AG10803 (cell line): ENCODE data around the gene NUTM1.

Source experiments
- DNase-seq: peaks from one replicate; pipeline ENCODE4 v3.0.0; 2010; ENCODE audit warnings: low read depth
- H3K4me3 ChIP-seq: 2 replicates; pipeline ENCODE4 v1.5.1; 2011; ENCODE audit warnings: mild to moderate bottlenecking, low read length, control low read depth
- TF ChIP-seq, protein P1 (sequence below): conservative IDR thresholded peaks from 2 replicates; pipeline ENCODE4 v1.5.1; 2011; ENCODE audit warnings: mild to moderate bottlenecking, low read length, control low read depth, inconsistent platforms

The NUTM1 gene

DNA sequence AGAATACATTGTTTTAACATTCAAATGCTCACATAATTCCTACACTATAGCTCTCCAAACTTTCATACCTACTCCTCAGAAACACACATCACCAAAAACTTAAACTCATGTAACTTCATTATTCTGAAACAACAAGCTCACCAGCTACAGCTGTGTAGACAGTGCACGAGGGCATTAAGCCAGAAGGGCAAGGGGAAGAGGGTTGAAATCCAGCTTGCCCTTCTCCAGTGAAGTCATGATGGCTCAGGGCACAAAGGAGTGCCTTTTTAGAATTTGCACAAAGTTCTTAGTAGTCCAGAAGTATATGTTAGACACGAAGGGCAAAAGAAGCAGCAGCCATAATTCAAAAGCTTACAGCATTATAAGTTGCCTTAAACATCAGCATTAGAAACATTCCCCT is 14.1 kb upstream of the NUTM1 start:
- TF ChIP-seq, protein P1, sequence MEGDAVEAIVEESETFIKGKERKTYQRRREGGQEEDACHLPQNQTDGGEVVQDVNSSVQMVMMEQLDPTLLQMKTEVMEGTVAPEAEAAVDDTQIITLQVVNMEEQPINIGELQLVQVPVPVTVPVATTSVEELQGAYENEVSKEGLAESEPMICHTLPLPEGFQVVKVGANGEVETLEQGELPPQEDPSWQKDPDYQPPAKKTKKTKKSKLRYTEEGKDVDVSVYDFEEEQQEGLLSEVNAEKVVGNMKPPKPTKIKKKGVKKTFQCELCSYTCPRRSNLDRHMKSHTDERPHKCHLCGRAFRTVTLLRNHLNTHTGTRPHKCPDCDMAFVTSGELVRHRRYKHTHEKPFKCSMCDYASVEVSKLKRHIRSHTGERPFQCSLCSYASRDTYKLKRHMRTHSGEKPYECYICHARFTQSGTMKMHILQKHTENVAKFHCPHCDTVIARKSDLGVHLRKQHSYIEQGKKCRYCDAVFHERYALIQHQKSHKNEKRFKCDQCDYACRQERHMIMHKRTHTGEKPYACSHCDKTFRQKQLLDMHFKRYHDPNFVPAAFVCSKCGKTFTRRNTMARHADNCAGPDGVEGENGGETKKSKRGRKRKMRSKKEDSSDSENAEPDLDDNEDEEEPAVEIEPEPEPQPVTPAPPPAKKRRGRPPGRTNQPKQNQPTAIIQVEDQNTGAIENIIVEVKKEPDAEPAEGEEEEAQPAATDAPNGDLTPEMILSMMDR = no peak
- DNase-seq = no peak
- H3K4me3 ChIP-seq = no peak overlapping the region

DNA sequence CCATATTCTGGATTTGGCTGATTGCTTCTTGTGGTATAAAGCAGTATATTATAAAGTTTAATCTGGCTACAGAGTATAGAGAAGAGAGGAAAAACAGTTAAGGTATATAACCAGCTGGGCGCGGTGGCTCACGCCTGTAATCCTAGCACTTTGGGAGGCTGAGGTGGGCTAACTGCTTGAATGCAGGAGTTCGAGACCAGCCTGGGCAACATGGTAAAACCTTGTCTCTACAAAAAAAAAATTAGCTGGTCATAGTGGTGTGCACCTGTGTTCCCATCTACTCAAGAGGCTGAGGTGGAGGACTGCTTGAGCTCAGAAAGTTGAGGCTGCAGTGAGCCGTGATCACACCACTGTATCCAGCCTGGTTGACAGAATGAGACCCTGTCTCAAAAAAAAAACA is 12.8 kb upstream of the NUTM1 start:
- TF ChIP-seq, protein P1 = no peak
- no peak for DNase-seq
- H3K4me3 ChIP-seq = no peak overlapping the region

DNA sequence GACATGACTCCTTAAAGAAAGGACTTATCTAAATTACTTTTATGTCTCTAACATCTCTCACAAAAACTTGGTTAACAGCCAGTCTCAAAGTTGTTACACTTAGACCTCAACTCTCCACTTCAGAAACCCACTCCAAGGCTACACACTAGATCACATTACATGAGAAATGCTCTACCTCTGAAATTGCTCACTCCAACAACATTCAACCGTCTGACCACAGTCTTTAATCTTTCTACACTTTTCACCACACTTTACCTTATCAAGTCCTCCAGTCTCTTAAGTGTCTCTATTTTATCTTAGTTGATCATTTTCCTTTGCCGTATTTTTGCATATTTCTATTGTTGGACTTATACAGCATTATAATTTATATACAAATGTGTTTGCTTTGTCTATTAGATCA is 11.3 kb upstream of the NUTM1 start:
- H3K4me3 ChIP-seq = no peak overlapping the region
- no peak for DNase-seq
- TF ChIP-seq, protein P1 = no peak

DNA sequence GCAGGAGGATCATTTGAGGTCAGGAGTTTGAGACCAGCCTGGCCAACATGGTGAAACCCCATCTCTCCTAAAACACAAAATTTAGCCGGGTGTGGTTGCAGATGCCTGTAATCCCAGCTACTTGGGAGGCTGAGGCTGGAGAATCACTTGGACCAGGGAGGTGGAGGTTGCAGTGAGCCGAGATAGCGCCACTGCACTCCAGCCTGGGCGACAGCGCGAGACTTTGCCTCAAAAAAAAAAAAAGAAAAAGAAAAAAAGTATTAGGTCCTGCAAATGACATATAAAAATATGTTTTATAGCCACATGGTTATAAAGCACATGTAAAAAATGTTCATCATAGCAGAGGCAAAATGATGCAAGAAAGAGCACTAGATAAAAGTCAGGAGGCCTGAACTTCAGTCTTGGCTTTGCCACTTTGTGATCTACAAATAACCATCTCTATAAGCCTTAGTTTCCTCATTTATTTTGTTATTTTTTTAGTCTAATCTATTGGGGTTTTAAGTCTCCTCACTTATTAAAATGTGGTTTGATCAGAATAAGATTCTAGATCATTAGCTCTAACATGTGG is 10.5 kb upstream of the NUTM1 start:
- no peak for DNase-seq
- TF ChIP-seq, protein P1 = no peak
- no peak overlapping the region for H3K4me3 ChIP-seq

DNA sequence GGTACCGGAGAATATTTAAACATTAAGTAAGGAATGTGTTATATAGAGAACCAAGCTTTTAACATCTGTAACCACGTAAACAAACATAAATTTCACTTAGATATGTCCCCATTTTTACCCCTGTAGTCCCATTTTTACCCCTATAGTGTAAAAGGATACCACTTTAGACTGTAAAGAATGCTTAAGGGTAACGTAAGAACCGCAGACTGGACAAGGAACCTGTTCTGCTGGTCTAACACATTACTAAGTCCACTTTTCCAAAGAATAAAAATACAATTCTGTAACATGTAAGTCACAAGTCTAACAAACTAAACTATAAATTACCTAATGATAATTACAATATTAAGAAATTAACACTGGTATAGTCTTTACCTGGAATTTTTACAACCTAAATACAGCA is 8.4 kb upstream of the NUTM1 start:
- DNase-seq = no peak
- TF ChIP-seq, protein P1 = no peak
- no peak overlapping the region for H3K4me3 ChIP-seq

DNA sequence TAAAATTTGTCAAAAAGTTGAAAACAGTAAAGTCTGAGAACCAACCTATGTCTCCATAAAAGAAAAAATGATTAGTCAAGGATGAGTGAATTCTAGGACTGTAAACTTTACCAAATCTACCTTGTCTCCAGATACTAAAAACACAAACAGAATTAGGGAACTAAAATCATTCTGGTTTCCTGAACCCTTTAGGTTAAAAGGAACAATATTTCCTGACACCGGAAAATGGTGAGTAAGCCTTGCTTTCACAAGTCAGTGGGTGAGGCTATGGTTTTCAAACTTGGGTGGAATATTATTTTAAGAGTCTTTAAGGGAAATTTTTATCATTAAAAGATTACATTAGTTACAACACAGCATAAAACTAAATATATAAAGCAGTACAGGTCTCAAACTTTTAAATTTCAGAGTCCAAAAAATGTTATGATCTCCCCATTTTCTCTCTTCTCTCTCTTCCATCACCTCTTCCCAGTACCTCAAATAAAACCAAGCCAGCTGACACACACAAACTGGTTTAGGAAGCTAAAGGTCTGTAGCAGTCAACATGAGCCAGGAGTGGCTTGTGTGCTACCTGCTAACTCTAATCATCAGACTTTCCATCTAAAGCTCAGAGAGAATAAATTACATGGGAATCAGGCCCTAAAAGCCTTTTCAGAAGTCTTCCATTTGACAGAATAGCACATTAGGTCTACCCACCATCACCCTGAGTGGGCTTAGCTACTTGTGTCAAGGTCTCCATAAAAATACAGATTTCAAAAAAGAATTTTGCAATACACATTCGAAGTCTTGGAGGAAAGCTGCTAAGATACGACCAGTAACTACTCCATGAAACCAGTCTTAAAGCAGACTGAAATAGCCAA is 7.7 kb upstream of the NUTM1 start:
- no peak for DNase-seq
- TF ChIP-seq, protein P1 = no peak
- H3K4me3 ChIP-seq = no peak overlapping the region
